ENCODE results near the gene FITM2.
"Not testable (repeated sequence)": the region's sequence is repeated elsewhere in the genome, so short reads cannot be mapped to it uniquely, and the experiment has no call there.

Gene FITM2

GRCh38 chr20:44331201-44331600 lies 20.2 kb upstream of the FITM2 start:
- no peak for DNase-seq

GRCh38 chr20:44328428-44328827 lies 17.4 kb upstream of the FITM2 start:
- no peak for DNase-seq

GRCh38 chr20:44327748-44328147 lies 16.7 kb upstream of the FITM2 start:
- not testable (repeated sequence) for DNase-seq

GRCh38 chr20:44326391-44327159 lies 15.6 kb upstream of the FITM2 start:
- peak; percentile 30 for DNase-seq

GRCh38 chr20:44324343-44324742 lies 13.3 kb upstream of the FITM2 start:
- no peak for DNase-seq

- DNase-seq = no peak
Measured at GRCh38 chr20:44319839-44320422, 8.9 kb upstream of the FITM2 start.

GRCh38 chr20:44314870-44315269 lies 3.9 kb upstream of the FITM2 start:
- no peak for DNase-seq

GRCh38 chr20:44309763-44310663 lies 989 bp downstream of the FITM2 start:
- no peak for DNase-seq

- DNase-seq = no peak
Measured at GRCh38 chr20:44306927-44307326, 4.1 kb downstream of the FITM2 start.

- no peak for DNase-seq
Measured at GRCh38 chr20:44304383-44304782, 6.6 kb downstream of the FITM2 start.

- DNase-seq = no peak
Measured at GRCh38 chr20:44302736-44303135, 8.3 kb downstream of the FITM2 start.

- no peak for DNase-seq
Measured at GRCh38 chr20:44302026-44302669, 8.9 kb downstream of the FITM2 start.

- no peak for DNase-seq
Measured at GRCh38 chr20:44301285-44301684, 9.7 kb downstream of the FITM2 start.

- DNase-seq = not testable (repeated sequence)
Measured at GRCh38 chr20:44299011-44299535, 11.9 kb downstream of the FITM2 start.

GRCh38 chr20:44297721-44298120 lies 13.3 kb downstream of the FITM2 start:
- no peak for DNase-seq

GRCh38 chr20:44296011-44296410 lies 15.0 kb downstream of the FITM2 start:
- DNase-seq = no peak

GRCh38 chr20:44291754-44292153 lies 19.2 kb downstream of the FITM2 start:
- no peak for DNase-seq

GRCh38 chr20:44288252-44288651 lies 22.8 kb downstream of the FITM2 start:
- DNase-seq = no peak

GRCh38 chr20:44287272-44288097 lies 23.5 kb downstream of the FITM2 start:
- no peak for DNase-seq

GRCh38 chr20:44284032-44284431 lies 27.0 kb downstream of the FITM2 start:
- DNase-seq = no peak

GRCh38 chr20:44282192-44282591 lies 28.8 kb downstream of the FITM2 start:
- DNase-seq = no peak

GRCh38 chr20:44280387-44280786 lies 30.6 kb downstream of the FITM2 start:
- DNase-seq = no peak
